ENCODE results near the gene IFNG-AS1. TPM values are rescaled to one million over a fixed set of nuclear protein-coding genes. Genes with fewer than 3 reads are reported as not detected.

IFNG-AS1 gene
- total and polyA plus RNA-seq, 12 donors: 0.24 TPM; not detected in 11

DNA sequence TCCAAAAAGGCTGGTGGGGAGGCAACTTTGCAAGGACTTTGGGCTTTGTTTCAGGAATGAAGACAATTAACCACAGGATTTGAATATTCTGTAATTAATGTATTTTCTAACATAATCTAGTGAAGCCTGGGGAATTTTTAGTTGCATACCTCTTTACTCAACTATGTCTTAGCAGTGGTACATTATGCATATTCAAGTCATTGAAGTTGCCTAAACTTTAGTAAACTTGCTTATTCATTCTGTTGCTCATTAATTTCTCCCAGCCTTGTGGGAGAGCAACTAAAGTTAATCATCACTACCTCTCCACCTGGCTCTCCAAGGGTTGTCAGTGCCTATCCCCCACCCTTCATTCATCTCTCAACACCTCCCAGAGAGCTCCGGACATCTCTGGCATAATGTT lies 54.2 kb downstream of the IFNG-AS1 start:
- H3K4me3 ChIP-seq: no peak overlapping the region
- DNase-seq: no peak
- no peaks in the 10 kb centered on the region for H3K4me1 ChIP-seq (replicated peaks in 1 of 2)
- intact Hi-C loops (cut with DNase I): no loop called here
- no peak for TF ChIP-seq CTCF (IDR thresholded peaks at IDR 0.05)
- TF ChIP-seq POLR2A (IDR thresholded peaks at IDR 0.05): no peak
- no peaks in the 10 kb centered on the region for H3K36me3 ChIP-seq (replicated peaks in 1 of 2)
- WGBS, 4 donors: 77 to 91% (median 83%) methylated on average over 1 of the region's 1 CpG
- H3K27me3 ChIP-seq: no peaks in the 10 kb centered on the region
- H3K9me3 ChIP-seq (replicated peaks in 1 of 3): no peaks in the 10 kb centered on the region
- H3K27ac ChIP-seq: no peak overlapping the region

- Histone ChIP-seq H3K27me3 (no peaks in the 10 kb centered on the region), H3K36me3 (replicated peaks in 1 of 2) (no peaks in the 10 kb centered on the region), H3K9me3 (replicated peaks in 1 of 3) (no peaks in the 10 kb centered on the region), H3K4me1 (replicated peaks in 1 of 2) (no peaks in the 10 kb centered on the region), H3K4me3 (no peak overlapping the region), H3K27ac (no peak overlapping the region)
- WGBS, 4 donors: 76 to 85% (median 77%) methylated on average over 1 of the region's 1 CpG
- intact Hi-C loops (cut with DNase I): no loop called here
- TF ChIP-seq POLR2A (IDR thresholded peaks at IDR 0.05) (no peak), CTCF (IDR thresholded peaks at IDR 0.05) (no peak)
- DNase-seq: no peak
These were observed 59.5 kb downstream of the IFNG-AS1 start for GRCh38 chr12:68048648-68049297.

DNA sequence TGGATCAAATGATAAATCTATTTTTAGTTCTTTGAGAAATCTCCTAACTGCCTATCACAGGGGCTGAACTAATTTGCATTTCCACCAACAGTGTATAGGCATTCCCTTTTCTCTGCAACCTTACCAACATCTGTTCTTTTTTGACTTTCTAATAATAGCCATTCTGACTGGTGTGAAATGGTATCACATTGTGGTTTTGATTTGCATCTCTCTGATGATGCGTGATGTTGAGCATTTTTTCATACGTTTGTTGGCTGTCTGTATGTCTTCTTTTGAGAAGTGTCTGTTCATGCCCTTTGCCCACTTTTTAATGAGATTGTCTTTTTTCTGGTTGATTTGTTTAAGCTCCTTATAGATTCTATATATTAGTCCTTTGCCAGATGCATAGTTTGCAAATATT lies 67.1 kb downstream of the IFNG-AS1 start:
- intact Hi-C loops (cut with DNase I): no loop called here
- Histone ChIP-seq H3K36me3 (replicated peaks in 1 of 2) (no peaks in the 10 kb centered on the region), H3K4me3 (no peak overlapping the region), H3K27ac (no peak overlapping the region), H3K9me3 (replicated peaks in 1 of 3) (no peaks in the 10 kb centered on the region), H3K27me3 (no peaks in the 10 kb centered on the region), H3K4me1 (replicated peaks in 1 of 2) (no peaks in the 10 kb centered on the region)
- no peak for DNase-seq
- WGBS, 4 donors: 69 to 85% (median 76%) methylated on average over 2 of the region's 2 CpGs
- TF ChIP-seq CTCF (IDR thresholded peaks at IDR 0.05): no peak
- TF ChIP-seq POLR2A (IDR thresholded peaks at IDR 0.05): no peak

- H3K9me3 ChIP-seq (replicated peaks in 1 of 3): peaks cover 0 to 10% (median 0%) of the 10 kb centered on the region in 3 donors
- intact Hi-C loops (cut with DNase I): no loop called here
- H3K4me1 ChIP-seq (replicated peaks in 1 of 2): no peaks in the 10 kb centered on the region
- WGBS, 4 donors: 73 to 84% (median 80%) methylated on average over 1 to 6 of the region's 6 CpGs
- H3K27ac ChIP-seq: no peak overlapping the region
- H3K4me3 ChIP-seq: no peak overlapping the region
- no peaks in the 10 kb centered on the region for H3K36me3 ChIP-seq (replicated peaks in 1 of 2)
- DNase-seq: no peak
- TF ChIP-seq CTCF (IDR thresholded peaks at IDR 0.05): no peak
- TF ChIP-seq POLR2A (IDR thresholded peaks at IDR 0.05): no peak
- H3K27me3 ChIP-seq: no peaks in the 10 kb centered on the region
These were observed 74.8 kb downstream of the IFNG-AS1 start for GRCh38 chr12:68063900-68064590.
